Epidermal melanocyte (primary cell): ENCODE data around the gene CD247.

ENCODE experiments used
- DNase-seq: peaks from one replicate; pipeline ENCODE4 v3.0.0; 2011; ENCODE audit warnings: low spot score; ENCODE audit not compliant: insufficient read length

The CD247 gene

GRCh38 chr1:167440776-167441175, 77.6 kb downstream of the CD247 start:
- DNase-seq = no peak

GRCh38 chr1:167440345-167440744, 78.0 kb downstream of the CD247 start:
- DNase-seq = no peak

- peak; percentile 37 for DNase-seq
These were observed 78.9 kb downstream of the CD247 start for GRCh38 chr1:167439301-167439988.

GRCh38 chr1:167438171-167439138, 79.9 kb downstream of the CD247 start:
- DNase-seq = no peak

GRCh38 chr1:167435484-167435883, 82.8 kb downstream of the CD247 start:
- DNase-seq = no peak

GRCh38 chr1:167434306-167434705, 84.0 kb downstream of the CD247 start:
- no peak for DNase-seq

GRCh38 chr1:167433884-167434283, 84.4 kb downstream of the CD247 start:
- DNase-seq = no peak

GRCh38 chr1:167432780-167433179, 85.5 kb downstream of the CD247 start:
- no peak for DNase-seq

GRCh38 chr1:167431909-167432650, 86.2 kb downstream of the CD247 start:
- no peak for DNase-seq

GRCh38 chr1:167431261-167431908, 86.9 kb downstream of the CD247 start:
- no peak for DNase-seq

- no peak for DNase-seq
These were observed 87.5 kb downstream of the CD247 start for GRCh38 chr1:167430849-167431242.

GRCh38 chr1:167430134-167430848, 88.0 kb downstream of the CD247 start:
- DNase-seq = no peak

GRCh38 chr1:167429612-167430011, 88.7 kb downstream of the CD247 start:
- no peak for DNase-seq

- no peak for DNase-seq
These were observed 89.9 kb downstream of the CD247 start for GRCh38 chr1:167428395-167428794.

- DNase-seq = no peak
These were observed 90.5 kb downstream of the CD247 start for GRCh38 chr1:167427848-167428247.

GRCh38 chr1:167426716-167427115, 91.6 kb downstream of the CD247 start:
- DNase-seq = no peak

GRCh38 chr1:167425482-167425881, 92.8 kb downstream of the CD247 start:
- DNase-seq = no peak

- DNase-seq = no peak
These were observed 94.4 kb downstream of the CD247 start for GRCh38 chr1:167423684-167424619.

GRCh38 chr1:167420510-167420909, 97.8 kb downstream of the CD247 start:
- DNase-seq = no peak

GRCh38 chr1:167419245-167419644, 99.1 kb downstream of the CD247 start:
- DNase-seq = no peak
